B cell (primary cell): ENCODE results near the gene AARS2. TPM values are rescaled to one million over a fixed set of nuclear protein-coding genes. Genes with fewer than 3 reads are reported as not detected.
A peak's percentile ranks its signal among the peaks of the same experiment; 100 is the strongest.

Experiments used
- ATAC-seq: fragments of 200-7000 bp; cut with Tn5 transposase; one replicate; pipeline ENCODE4 v1.10.0; 2021; ENCODE audit warnings: low read depth, mild to moderate bottlenecking, moderate number of reproducible peaks, moderate library complexity
- CTCF ChIA-PET: fragments of 350-600 bp; sonication (Branson Sonifier 250); formaldehyde crosslinking; loops from one replicate; lab custom pipeline; 2021; ENCODE audit warnings: antibody characterized with exemption, inconsistent platforms; lab: Charles Lee
- POLR2A ChIA-PET: fragments of 350-600 bp; sonication (Branson Sonifier 250); formaldehyde crosslinking; loops from one replicate; lab custom pipeline; 2021; ENCODE audit warnings: antibody characterized with exemption; lab: Charles Lee
- DNase-seq: peaks from one replicate; pipeline ENCODE4 v3.0.0; 2013
- H2AFZ ChIP-seq: 2 replicates; pipeline ENCODE4 v1.6.1; 2012; ENCODE audit warnings: mild to moderate bottlenecking, low read depth, low read length; ENCODE audit not compliant: insufficient read depth, poor library complexity, severe bottlenecking
- H3K27ac ChIP-seq, 2 donors: 1 replicate in 1 of 2; 2 replicates in 1 of 2; pipeline ENCODE4 v1.5.1; 2012 to 2013; ENCODE audit warnings: low read length in 2 of 2, mild to moderate bottlenecking in 2 of 2, moderate library complexity in 1 of 2
- H3K27me3 ChIP-seq, 4 experiments: fragments of 200-600 bp in 1 of 4; sonication (generic) in 1 of 4; replicated peaks in 1 of 4; 1 replicate in 2 of 4; 2 replicates in 2 of 4; pipeline versions ENCODE4 v1.6.1 to v1.7.0; 2013 to 2016; ENCODE audit warnings: low read length in 3 of 4, mild to moderate bottlenecking in 2 of 4, mixed read lengths in 1 of 4, moderate library complexity in 1 of 4; ENCODE audit not compliant: insufficient read depth in 4 of 4, control insufficient read depth in 3 of 4; ENCODE audit errors: control extremely low read depth in 1 of 4
- H3K36me3 ChIP-seq, 2 experiments: replicated peaks in 1 of 2; 1 replicate in 1 of 2; 2 replicates in 1 of 2; pipeline versions ENCODE4 v1.6.1 to v1.7.1; 2013; ENCODE audit warnings: low read length in 1 of 2; ENCODE audit not compliant: insufficient read depth in 2 of 2, control insufficient read depth in 1 of 2; ENCODE audit errors: control extremely low read depth in 1 of 2, extremely low read depth in 1 of 2
- H3K4me1 ChIP-seq, 2 donors: fragments of 200-600 bp in 1 of 2; sonication (generic) in 1 of 2; 1 replicate in 1 of 2; 2 replicates in 1 of 2; pipeline versions ENCODE4 v1.5.1 to v1.6.1; 2013 to 2017; ENCODE audit warnings: low read length in 2 of 2; ENCODE audit not compliant: control insufficient read depth in 2 of 2, insufficient read depth in 2 of 2
- H3K4me2 ChIP-seq: replicated peaks from 2 replicates; pipeline ENCODE3; 2012; ENCODE audit warnings: mild to moderate bottlenecking, low read depth, low read length; ENCODE audit not compliant: poor library complexity, severe bottlenecking
- H3K4me3 ChIP-seq, 5 experiments: fragments of 200-600 bp in 1 of 5; sonication (generic) in 1 of 5; 1 replicate in 3 of 5; 2 replicates in 2 of 5; pipeline versions ENCODE4 v1.5.1 to v1.7.0; 2011 to 2016; ENCODE audit warnings: low read length in 4 of 5, mild to moderate bottlenecking in 4 of 5, low read depth in 2 of 5, control low read depth in 1 of 5, moderate library complexity in 1 of 5; ENCODE audit not compliant: insufficient read depth in 1 of 5; ENCODE audit errors: control extremely low read depth in 1 of 5, extremely low read depth in 1 of 5
- H3K79me2 ChIP-seq: fragments of 200-600 bp; sonication (generic); one replicate; pipeline ENCODE4 v1.6.0; 2016; ENCODE audit warnings: low read length; ENCODE audit not compliant: control insufficient read depth, insufficient read depth
- H3K9ac ChIP-seq: fragments of 200-600 bp; sonication (generic); 2 replicates; pipeline ENCODE4 v1.6.1; 2017; ENCODE audit warnings: mild to moderate bottlenecking, low read length, moderate library complexity
- H3K9me3 ChIP-seq, 3 donors: one replicate each; pipeline versions ENCODE4 v1.6.1 to v1.7.1; 2013; ENCODE audit warnings: low read length in 2 of 3; ENCODE audit not compliant: control insufficient read depth in 2 of 3, insufficient read depth in 1 of 3; ENCODE audit errors: control extremely low read depth in 1 of 3
- H4K20me1 ChIP-seq: 2 replicates; pipeline ENCODE4 v1.6.0; 2012; ENCODE audit warnings: mild to moderate bottlenecking, low read length; ENCODE audit not compliant: insufficient read depth, control insufficient read depth, poor library complexity, severe bottlenecking
- H3K27ac Mint-ChIP-seq: one replicate; pipeline ENCODE4 v1.8.0; 2021; ENCODE audit warnings: mixed read lengths
- H3K27me3 Mint-ChIP-seq: one replicate; pipeline ENCODE4 v1.8.0; 2021; ENCODE audit warnings: mixed read lengths
- H3K4me1 Mint-ChIP-seq: one replicate; pipeline ENCODE4 v1.8.0; 2021; ENCODE audit warnings: mixed read lengths
- H3K4me3 Mint-ChIP-seq: one replicate; pipeline ENCODE4 v1.8.0; 2021; ENCODE audit warnings: mixed read lengths
- H3K9me3 Mint-ChIP-seq: one replicate; pipeline ENCODE4 v1.8.0; 2022; ENCODE audit warnings: mixed read lengths; ENCODE audit not compliant: insufficient read depth
- CTCF ChIP-seq: fragments of 200-600 bp; IDR thresholded peaks from one replicate; pipeline ENCODE4 v1.8.0; 2022; ENCODE audit warnings: antibody characterized with exemption, mild to moderate bottlenecking
- EZH2 ChIP-seq: IDR thresholded peaks from 2 replicates; pipeline ENCODE4 v1.6.1; 2012; ENCODE audit warnings: borderline replicate concordance, low read depth, mild to moderate bottlenecking, moderate library complexity, low read length; ENCODE audit not compliant: insufficient read depth, poor library complexity, severe bottlenecking
- WGBS: methylation state at CpG from one replicate; pipeline ENCODE4 v1.1.5; 2013; ENCODE audit warnings: missing lambda C conversion rate; ENCODE audit not compliant: insufficient coverage; 5-methylcytosine and 5-hydroxymethylcytosine counted together
- intact Hi-C: fragments of 100-400 bp; cut with micrococcal nuclease; formaldehyde crosslinking; loops from one replicate; pipeline ENCODE4 v1.10.0; 2022
- polyA plus RNA-seq: library from polyadenylated mRNA; depleted of rRNA; stranded (reverse); fragments of >200 nt; gene quantifications from 2 replicates; pipeline ENCODE4 v1.2.3, GENCODE V29; 2012
- total RNA-seq, 2 donors: library from RNA; stranded (reverse); fragments of 120-200 nt in 1 of 2; gene quantifications; 1 replicate in 1 of 2; 2 replicates in 1 of 2; pipeline versions ENCODE4 v1.2.3 to v1.2.4, GENCODE V29; 2013 to 2022

Gene AARS2
- total and polyA plus RNA-seq, 2 donors (not counting 1 experiment from before 2014, with no cell fraction given), result 11.3 to 21.3 TPM

- Histone ChIP-seq H3K27ac (peak within 1 kb of the TSS; percentile 96 to 98), H4K20me1 (peaks cover 27% of the 10 kb centered on the region), H2AFZ (peak within 1 kb of the TSS; percentile 32), H3K4me3 (peak within 1 kb of the TSS; percentile 94 to 99 (median 98)), H3K4me2 (peak within 1 kb of the TSS; percentile 95), H3K4me1 (peaks cover 48 to 61% of the 10 kb centered on the region in 2 donors), H3K27me3 (peaks cover 0 to 13% (median 4%) of the 10 kb centered on the region in 4 experiments), H3K9ac (peak within 1 kb of the TSS; percentile 93), H3K9me3 (no peaks in the 10 kb centered on the region), H3K79me2 (peaks cover 48% of the 10 kb centered on the region), H3K36me3 (peaks cover 1 to 28% of the 10 kb centered on the region in 2 experiments)
- Mint-ChIP-seq H3K4me3 (peak within 1 kb of the TSS; percentile 100), H3K4me1 (peaks cover 69% of the 10 kb centered on the region), H3K9me3 (no peaks in the 10 kb centered on the region), H3K27me3 (peaks cover 8% of the 10 kb centered on the region), H3K27ac (peak within 1 kb of the TSS; percentile 100)
- CTCF ChIA-PET, result interaction anchor here (0.6 to 5.5 kb wide), 12 partner anchors 10 to 168 kb away, joined by 3 to 107 read pairs (median 7); partner anchors contain the start of genes HSP90AB1 and SLC29A1
- ATAC-seq (peak; percentile 52), DNase-seq (peak; percentile 96)
- WGBS, result under 1% methylated on average over 71 of the region's 72 CpGs
- POLR2A ChIA-PET, result interaction anchor here (1.1 to 7.9 kb wide), 4 partner anchors 9 to 18 kb away, joined by 5 to 105 read pairs (median 9); partner anchors contain the start of gene HSP90AB1
- TF ChIP-seq EZH2 (no peak), CTCF (peak; percentile 66)
- intact Hi-C loops, result loop anchor here (1.0 to 5.0 kb wide), 4 partner anchors 8 to 122 kb away; partner anchors contain the start of genes AARS2, CDC5L and SLC35B2
Observed at GRCh38 chr6:44265007-44265721, 48.0 kb downstream of the AARS2 start, which contains the start of gene NFKBIE. NFKBIE (minus strand) TSS chr6:44265551; CDS start chr6:44265346, 205 bp downstream.
